Suprapubic skin (tissue), 4 donors: Measurements from ENCODE around the gene GUCY1A2.

Experiments used
- EP300 ChIP-seq: sonication (generic); formaldehyde crosslinking; IDR thresholded peaks from one replicate; pipeline ENCODE4 v1.6.1; 2017; ENCODE audit warnings: antibody characterized with exemption
- POLR2A ChIP-seq, 2 donors: fragments of 450-650 bp; IDR thresholded peaks; one replicate each; pipeline ENCODE4 v1.6.1; 2017; ENCODE audit warnings: antibody characterized with exemption in 2 of 2, mild to moderate bottlenecking in 2 of 2, moderate library complexity in 2 of 2
- POLR2AphosphoS5 ChIP-seq, 3 donors: sonication (generic); formaldehyde crosslinking; IDR thresholded peaks; one replicate each; pipeline ENCODE4 v1.6.1; 2017; ENCODE audit warnings: antibody characterized with exemption in 3 of 3
- TF ChIP-seq, protein P1 (sequence below), 2 donors: fragments of 200-600 bp in 1 of 2; fragments of 450-650 bp in 1 of 2; sonication (generic) in 1 of 2; IDR thresholded peaks; one replicate each; pipeline ENCODE4 v1.5.1; 2016 to 2019; ENCODE audit warnings: antibody characterized with exemption in 2 of 2, mild to moderate bottlenecking in 1 of 2, moderate library complexity in 1 of 2

DNA sequence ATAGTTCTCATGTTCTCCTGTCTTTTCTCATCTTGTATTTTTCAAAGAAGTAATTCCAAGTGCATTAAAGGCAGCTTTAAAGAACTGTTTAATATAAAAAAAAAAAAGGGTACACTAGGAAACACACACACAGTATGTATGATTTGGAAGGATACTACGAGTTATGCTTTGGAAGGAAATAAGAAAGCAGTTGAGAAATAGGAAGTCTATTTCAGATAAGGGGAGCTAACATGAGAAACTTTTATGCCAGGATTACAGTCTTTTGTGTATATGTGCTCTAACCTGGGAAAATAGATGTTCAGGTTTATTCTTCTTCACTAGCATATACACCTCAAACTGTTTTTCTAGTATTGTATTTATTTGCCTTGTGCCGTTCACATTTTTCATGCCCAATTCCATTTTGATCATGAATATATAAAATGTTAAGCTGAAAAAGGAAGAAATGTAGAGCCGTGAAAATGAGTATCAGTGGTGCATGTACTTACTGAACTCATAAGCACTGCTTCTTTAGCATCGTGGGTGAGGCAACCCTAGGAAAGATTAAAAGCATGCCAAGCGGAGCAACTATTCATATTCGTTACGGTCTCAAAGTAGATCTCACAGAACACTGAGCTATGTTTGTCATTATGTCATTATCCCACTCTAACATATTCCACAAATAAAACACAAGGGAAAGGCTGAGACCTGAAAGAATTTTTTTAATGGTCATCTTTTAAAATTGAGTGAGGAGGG is 59.6 kb downstream of the GUCY1A2 start:
- TF ChIP-seq POLR2A (IDR thresholded peaks at IDR 0.05) (no peak), POLR2AphosphoS5 (IDR thresholded peaks at IDR 0.05) (no peak), EP300 (no peak)
- TF ChIP-seq, protein P1, sequence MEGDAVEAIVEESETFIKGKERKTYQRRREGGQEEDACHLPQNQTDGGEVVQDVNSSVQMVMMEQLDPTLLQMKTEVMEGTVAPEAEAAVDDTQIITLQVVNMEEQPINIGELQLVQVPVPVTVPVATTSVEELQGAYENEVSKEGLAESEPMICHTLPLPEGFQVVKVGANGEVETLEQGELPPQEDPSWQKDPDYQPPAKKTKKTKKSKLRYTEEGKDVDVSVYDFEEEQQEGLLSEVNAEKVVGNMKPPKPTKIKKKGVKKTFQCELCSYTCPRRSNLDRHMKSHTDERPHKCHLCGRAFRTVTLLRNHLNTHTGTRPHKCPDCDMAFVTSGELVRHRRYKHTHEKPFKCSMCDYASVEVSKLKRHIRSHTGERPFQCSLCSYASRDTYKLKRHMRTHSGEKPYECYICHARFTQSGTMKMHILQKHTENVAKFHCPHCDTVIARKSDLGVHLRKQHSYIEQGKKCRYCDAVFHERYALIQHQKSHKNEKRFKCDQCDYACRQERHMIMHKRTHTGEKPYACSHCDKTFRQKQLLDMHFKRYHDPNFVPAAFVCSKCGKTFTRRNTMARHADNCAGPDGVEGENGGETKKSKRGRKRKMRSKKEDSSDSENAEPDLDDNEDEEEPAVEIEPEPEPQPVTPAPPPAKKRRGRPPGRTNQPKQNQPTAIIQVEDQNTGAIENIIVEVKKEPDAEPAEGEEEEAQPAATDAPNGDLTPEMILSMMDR (IDR thresholded peaks at IDR 0.05): no peak
